Central memory CD8-positive, alpha-beta T cell (primary cell): ENCODE results near the gene TRMT10A.

Experiments
- ATAC-seq: fragments of 150-1000 bp; cut with Tn5 transposase; replicated peaks from 2 replicates; pipeline ENCODE4 v1.10.0; 2022; ENCODE audit warnings: mild to moderate bottlenecking, moderate FRiP score, moderate number of reproducible peaks; ENCODE audit not compliant: poor library complexity, severe bottlenecking; ENCODE audit errors: extremely low read depth
- DNase-seq, 2 donors: peaks; one replicate each; pipeline ENCODE4 v3.0.0; 2021; ENCODE audit warnings: low spot score in 2 of 2
- H3K27ac Mint-ChIP-seq: one replicate; pipeline ENCODE4 v1.8.0; 2022; ENCODE audit warnings: low read depth, mild to moderate bottlenecking, moderate library complexity, mixed read lengths
- H3K27me3 Mint-ChIP-seq: one replicate; pipeline ENCODE4 v1.8.0; 2022; ENCODE audit warnings: mixed read lengths
- H3K36me3 Mint-ChIP-seq: one replicate; pipeline ENCODE4 v1.8.0; 2022; ENCODE audit warnings: mild to moderate bottlenecking, moderate library complexity, mixed read lengths; ENCODE audit not compliant: insufficient read depth
- H3K4me1 Mint-ChIP-seq: one replicate; pipeline ENCODE4 v1.8.0; 2022; ENCODE audit warnings: mixed read lengths
- H3K4me3 Mint-ChIP-seq: one replicate; pipeline ENCODE4 v1.8.0; 2022; ENCODE audit warnings: mild to moderate bottlenecking, moderate library complexity, mixed read lengths
- H3K9me3 Mint-ChIP-seq: one replicate; pipeline ENCODE4 v1.8.0; 2022; ENCODE audit warnings: mixed read lengths

The TRMT10A gene

GRCh38 chr4:99563310-99564186 lies at the start of gene TRMT10A:
TRMT10A (minus strand) TSS chr4:99564039; CDS start chr4:99559338, 4,701 bp downstream.
- Mint-ChIP-seq H3K4me3 (peak within 1 kb of the TSS; percentile 97), H3K27me3 (peaks cover 35% of the 10 kb centered on the region), H3K27ac (peak within 1 kb of the TSS; percentile 99), H3K9me3 (no peaks in the 10 kb centered on the region), H3K4me1 (peaks cover 9% of the 10 kb centered on the region), H3K36me3 (peaks cover 14% of the 10 kb centered on the region)
- DNase-seq, result peak; percentile 89 to 93
- peak; percentile 90 for ATAC-seq

- Mint-ChIP-seq H3K4me1 (no peaks in the 10 kb centered on the region), H3K27me3 (peaks cover 50% of the 10 kb centered on the region), H3K27ac (no peak overlapping the region), H3K9me3 (no peaks in the 10 kb centered on the region), H3K4me3 (no peak overlapping the region), H3K36me3 (no peaks in the 10 kb centered on the region)
- no peak for DNase-seq
- no peak for ATAC-seq
Observed at GRCh38 chr4:99612704-99613103, 48.9 kb upstream of the TRMT10A start.

GRCh38 chr4:99612281-99612680 lies 48.4 kb upstream of the TRMT10A start:
- no peaks in the 10 kb centered on the region for H3K36me3 Mint-ChIP-seq
- H3K4me1 Mint-ChIP-seq, result no peaks in the 10 kb centered on the region
- ATAC-seq (no peak), DNase-seq (no peak)
- H3K4me3 Mint-ChIP-seq, result no peak overlapping the region
- H3K27ac Mint-ChIP-seq, result no peak overlapping the region
- no peaks in the 10 kb centered on the region for H3K9me3 Mint-ChIP-seq
- peaks cover 54% of the 10 kb centered on the region for H3K27me3 Mint-ChIP-seq

GRCh38 chr4:99610605-99611175 lies 46.9 kb upstream of the TRMT10A start:
- no peak overlapping the region for H3K4me3 Mint-ChIP-seq
- DNase-seq (no peak), ATAC-seq (no peak)
- H3K9me3 Mint-ChIP-seq, result no peaks in the 10 kb centered on the region
- no peak overlapping the region for H3K27ac Mint-ChIP-seq
- no peaks in the 10 kb centered on the region for H3K4me1 Mint-ChIP-seq
- no peaks in the 10 kb centered on the region for H3K36me3 Mint-ChIP-seq
- peaks cover 61% of the 10 kb centered on the region for H3K27me3 Mint-ChIP-seq

GRCh38 chr4:99608417-99608816 lies 44.6 kb upstream of the TRMT10A start:
- ATAC-seq (no peak), DNase-seq (no peak)
- Mint-ChIP-seq H3K36me3 (no peaks in the 10 kb centered on the region), H3K9me3 (no peaks in the 10 kb centered on the region), H3K4me1 (no peaks in the 10 kb centered on the region), H3K4me3 (no peak overlapping the region), H3K27ac (no peak overlapping the region), H3K27me3 (peaks cover 83% of the 10 kb centered on the region)

- Mint-ChIP-seq H3K4me3 (no peak overlapping the region), H3K9me3 (no peaks in the 10 kb centered on the region), H3K27ac (no peak overlapping the region), H3K27me3 (peaks cover 83% of the 10 kb centered on the region), H3K36me3 (no peaks in the 10 kb centered on the region), H3K4me1 (no peaks in the 10 kb centered on the region)
- ATAC-seq, result no peak
- no peak for DNase-seq
Observed at GRCh38 chr4:99606716-99607115, 42.9 kb upstream of the TRMT10A start.

- no peaks in the 10 kb centered on the region for H3K9me3 Mint-ChIP-seq
Observed at GRCh38 chr4:99594818-99595217, 31.0 kb upstream of the TRMT10A start.

GRCh38 chr4:99593781-99594641 lies 30.2 kb upstream of the TRMT10A start:
- Mint-ChIP-seq H3K9me3 (no peaks in the 10 kb centered on the region), H3K27ac (no peak overlapping the region), H3K4me3 (no peak overlapping the region), H3K4me1 (no peaks in the 10 kb centered on the region), H3K27me3 (peaks cover 11% of the 10 kb centered on the region), H3K36me3 (no peaks in the 10 kb centered on the region)
- DNase-seq, result no peak
- ATAC-seq, result no peak

More at GRCh38 chr4:99594818-99595217, 31.0 kb upstream of the TRMT10A start:
- ATAC-seq (no peak), DNase-seq (no peak)
- no peak overlapping the region for H3K4me3 Mint-ChIP-seq
- H3K36me3 Mint-ChIP-seq, result no peaks in the 10 kb centered on the region
- no peak overlapping the region for H3K27ac Mint-ChIP-seq
- peaks cover 11% of the 10 kb centered on the region for H3K27me3 Mint-ChIP-seq
- H3K4me1 Mint-ChIP-seq, result no peaks in the 10 kb centered on the region

GRCh38 chr4:99591757-99592156 lies 27.9 kb upstream of the TRMT10A start:
- no peak overlapping the region for H3K4me3 Mint-ChIP-seq
- H3K27ac Mint-ChIP-seq, result no peak overlapping the region
- no peak for ATAC-seq
- no peaks in the 10 kb centered on the region for H3K36me3 Mint-ChIP-seq
- peaks cover 13% of the 10 kb centered on the region for H3K27me3 Mint-ChIP-seq
- no peaks in the 10 kb centered on the region for H3K4me1 Mint-ChIP-seq
- DNase-seq, result no peak
- H3K9me3 Mint-ChIP-seq, result no peaks in the 10 kb centered on the region

- peaks cover 28% of the 10 kb centered on the region for H3K27me3 Mint-ChIP-seq
- H3K9me3 Mint-ChIP-seq, result no peaks in the 10 kb centered on the region
- no peak overlapping the region for H3K27ac Mint-ChIP-seq
- ATAC-seq, result no peak
- no peak for DNase-seq
- no peaks in the 10 kb centered on the region for H3K36me3 Mint-ChIP-seq
- H3K4me1 Mint-ChIP-seq, result no peaks in the 10 kb centered on the region
- H3K4me3 Mint-ChIP-seq, result no peak overlapping the region
Observed at GRCh38 chr4:99587803-99588202, 24.0 kb upstream of the TRMT10A start.

- no peak for DNase-seq
- Mint-ChIP-seq H3K4me3 (no peak overlapping the region), H3K4me1 (no peaks in the 10 kb centered on the region), H3K27ac (no peak overlapping the region), H3K9me3 (no peaks in the 10 kb centered on the region), H3K36me3 (no peaks in the 10 kb centered on the region), H3K27me3 (peaks cover 33% of the 10 kb centered on the region)
- no peak for ATAC-seq
Observed at GRCh38 chr4:99587309-99587708, 23.5 kb upstream of the TRMT10A start.

- H3K4me3 Mint-ChIP-seq, result no peak overlapping the region
- no peak for ATAC-seq
- no peaks in the 10 kb centered on the region for H3K9me3 Mint-ChIP-seq
- no peak overlapping the region for H3K27ac Mint-ChIP-seq
- H3K36me3 Mint-ChIP-seq, result no peaks in the 10 kb centered on the region
- peaks cover 39% of the 10 kb centered on the region for H3K27me3 Mint-ChIP-seq
- DNase-seq, result no peak
- H3K4me1 Mint-ChIP-seq, result no peaks in the 10 kb centered on the region
Observed at GRCh38 chr4:99586797-99587196, 23.0 kb upstream of the TRMT10A start.
